ENCODE results near the gene PAK4. TPM values are rescaled to one million over a fixed set of nuclear protein-coding genes. Genes with fewer than 3 reads are reported as not detected.

Gene PAK4
- total RNA-seq, 1 experiment from 2014 or later, result 1.7 TPM

- no peaks in the 10 kb centered on the region for H3K4me1 ChIP-seq (ENCODE audit: low read length)
- no peak overlapping the region for H3K27ac ChIP-seq (ENCODE audit: low read length)
- no peaks in the 10 kb centered on the region for H3K9me2 ChIP-seq (replicated peaks; ENCODE audit: insufficient read depth, low read length)
- no peaks in the 10 kb centered on the region for H3K36me3 ChIP-seq (ENCODE audit: insufficient read depth, low read length)
- H4K20me1 ChIP-seq (ENCODE audit: insufficient read depth, low read depth, low read length), result no peaks in the 10 kb centered on the region
- H3K9ac ChIP-seq (ENCODE audit: low read length), result no peak overlapping the region
- no peaks in the 10 kb centered on the region for H3K9me3 ChIP-seq (ENCODE audit: low read length)
- H2AFZ ChIP-seq (ENCODE audit: low read length), result no peak overlapping the region
- DNase-seq, result no peak
- no peaks in the 10 kb centered on the region for H3K79me2 ChIP-seq (ENCODE audit: low read length)
- H3K4me3 ChIP-seq (ENCODE audit: low read length), result no peak overlapping the region
- no peak overlapping the region for H3K4me2 ChIP-seq (ENCODE audit: low read depth, low read length, poor library complexity, severe bottlenecking)
- no peaks in the 10 kb centered on the region for H3K27me3 ChIP-seq (ENCODE audit: low read length)
These were observed 52.1 kb downstream of the PAK4 start for GRCh38 chr19:39177736-39178135.

DNA sequence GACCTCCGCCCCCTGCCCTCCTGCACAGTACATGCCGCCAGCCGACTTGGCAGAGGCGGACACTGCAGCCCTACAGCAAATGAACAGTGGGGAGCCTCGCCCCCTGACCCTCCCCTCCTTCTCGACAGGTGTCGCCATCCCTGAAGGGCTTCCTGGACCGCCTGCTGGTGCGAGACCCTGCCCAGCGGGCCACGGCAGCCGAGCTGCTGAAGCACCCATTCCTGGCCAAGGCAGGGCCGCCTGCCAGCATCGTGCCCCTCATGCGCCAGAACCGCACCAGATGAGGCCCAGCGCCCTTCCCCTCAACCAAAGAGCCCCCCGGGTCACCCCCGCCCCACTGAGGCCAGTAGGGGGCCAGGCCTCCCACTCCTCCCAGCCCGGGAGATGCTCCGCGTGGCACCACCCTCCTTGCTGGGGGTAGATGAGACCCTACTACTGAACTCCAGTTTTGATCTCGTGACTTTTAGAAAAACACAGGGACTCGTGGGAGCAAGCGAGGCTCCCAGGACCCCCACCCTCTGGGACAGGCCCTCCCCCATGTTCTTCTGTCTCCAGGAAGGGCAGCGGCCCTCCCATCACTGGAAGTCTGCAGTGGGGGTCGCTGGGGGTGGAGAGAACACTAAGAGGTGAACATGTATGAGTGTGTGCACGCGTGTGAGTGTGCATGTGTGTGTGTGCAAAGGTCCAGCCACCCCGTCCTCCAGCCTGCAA is 52.9 kb downstream of the PAK4 start:
- no peaks in the 10 kb centered on the region for H4K20me1 ChIP-seq (ENCODE audit: insufficient read depth, low read depth, low read length)
- no peak overlapping the region for H3K4me2 ChIP-seq (ENCODE audit: low read depth, low read length, poor library complexity, severe bottlenecking)
- no peak overlapping the region for H3K27ac ChIP-seq (ENCODE audit: low read length)
- no peaks in the 10 kb centered on the region for H3K36me3 ChIP-seq (ENCODE audit: insufficient read depth, low read length)
- no peaks in the 10 kb centered on the region for H3K79me2 ChIP-seq (ENCODE audit: low read length)
- no peak for DNase-seq
- H3K9me3 ChIP-seq (ENCODE audit: low read length), result no peaks in the 10 kb centered on the region
- H2AFZ ChIP-seq (ENCODE audit: low read length), result no peak overlapping the region
- no peak overlapping the region for H3K9ac ChIP-seq (ENCODE audit: low read length)
- H3K27me3 ChIP-seq (ENCODE audit: low read length), result no peaks in the 10 kb centered on the region
- no peak overlapping the region for H3K4me3 ChIP-seq (ENCODE audit: low read length)
- no peaks in the 10 kb centered on the region for H3K4me1 ChIP-seq (ENCODE audit: low read length)
- no peaks in the 10 kb centered on the region for H3K9me2 ChIP-seq (replicated peaks; ENCODE audit: insufficient read depth, low read length)

DNA sequence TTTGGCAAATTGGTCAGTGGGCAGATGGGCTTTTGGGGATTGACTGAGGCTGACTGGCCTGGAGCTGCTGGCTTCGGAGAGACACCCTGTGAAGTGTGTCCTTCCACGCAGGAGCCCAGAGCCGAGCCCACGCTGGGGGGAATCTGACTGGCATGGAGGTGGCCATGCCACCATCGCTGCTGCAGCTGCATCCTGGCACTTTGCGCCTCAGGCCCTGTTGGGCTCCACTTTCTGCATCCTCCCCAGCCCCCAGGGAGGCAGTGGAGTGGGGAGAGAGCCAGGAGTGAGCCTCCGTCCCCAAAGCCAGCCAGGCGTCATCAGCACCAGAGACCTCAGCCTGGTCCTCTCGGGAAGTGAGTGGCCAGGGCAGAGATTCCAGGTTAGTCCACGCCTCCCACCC is 54.2 kb downstream of the PAK4 start:
- DNase-seq, result no peak
- H3K27ac ChIP-seq (ENCODE audit: low read length), result no peak overlapping the region
- no peaks in the 10 kb centered on the region for H3K4me1 ChIP-seq (ENCODE audit: low read length)
- H4K20me1 ChIP-seq (ENCODE audit: insufficient read depth, low read depth, low read length), result no peaks in the 10 kb centered on the region
- H3K4me2 ChIP-seq (ENCODE audit: low read depth, low read length, poor library complexity, severe bottlenecking), result no peak overlapping the region
- H3K4me3 ChIP-seq (ENCODE audit: low read length), result no peak overlapping the region
- no peaks in the 10 kb centered on the region for H3K9me2 ChIP-seq (replicated peaks; ENCODE audit: insufficient read depth, low read length)
- H3K9ac ChIP-seq (ENCODE audit: low read length), result no peak overlapping the region
- no peaks in the 10 kb centered on the region for H3K36me3 ChIP-seq (ENCODE audit: insufficient read depth, low read length)
- H3K9me3 ChIP-seq (ENCODE audit: low read length), result no peaks in the 10 kb centered on the region
- H3K79me2 ChIP-seq (ENCODE audit: low read length), result no peaks in the 10 kb centered on the region
- no peaks in the 10 kb centered on the region for H3K27me3 ChIP-seq (ENCODE audit: low read length)
- H2AFZ ChIP-seq (ENCODE audit: low read length), result no peak overlapping the region

- no peaks in the 10 kb centered on the region for H3K9me3 ChIP-seq (ENCODE audit: low read length)
- H3K4me1 ChIP-seq (ENCODE audit: low read length), result no peaks in the 10 kb centered on the region
- no peak overlapping the region for H3K4me3 ChIP-seq (ENCODE audit: low read length)
- H4K20me1 ChIP-seq (ENCODE audit: insufficient read depth, low read depth, low read length), result no peaks in the 10 kb centered on the region
- H3K36me3 ChIP-seq (ENCODE audit: insufficient read depth, low read length), result no peaks in the 10 kb centered on the region
- no peaks in the 10 kb centered on the region for H3K79me2 ChIP-seq (ENCODE audit: low read length)
- H3K27ac ChIP-seq (ENCODE audit: low read length), result no peak overlapping the region
- no peaks in the 10 kb centered on the region for H3K9me2 ChIP-seq (replicated peaks; ENCODE audit: insufficient read depth, low read length)
- DNase-seq, result no peak
- H3K9ac ChIP-seq (ENCODE audit: low read length), result no peak overlapping the region
- no peak overlapping the region for H3K4me2 ChIP-seq (ENCODE audit: low read depth, low read length, poor library complexity, severe bottlenecking)
- H2AFZ ChIP-seq (ENCODE audit: low read length), result no peak overlapping the region
- H3K27me3 ChIP-seq (ENCODE audit: low read length), result no peaks in the 10 kb centered on the region
These were observed 55.2 kb downstream of the PAK4 start for GRCh38 chr19:39180749-39181148.

- H2AFZ ChIP-seq (ENCODE audit: low read length), result no peak overlapping the region
- H3K79me2 ChIP-seq (ENCODE audit: low read length), result no peaks in the 10 kb centered on the region
- H4K20me1 ChIP-seq (ENCODE audit: insufficient read depth, low read depth, low read length), result no peaks in the 10 kb centered on the region
- DNase-seq, result no peak
- no peaks in the 10 kb centered on the region for H3K36me3 ChIP-seq (ENCODE audit: insufficient read depth, low read length)
- H3K27ac ChIP-seq (ENCODE audit: low read length), result no peak overlapping the region
- H3K9ac ChIP-seq (ENCODE audit: low read length), result no peak overlapping the region
- H3K4me1 ChIP-seq (ENCODE audit: low read length), result no peaks in the 10 kb centered on the region
- no peak overlapping the region for H3K4me2 ChIP-seq (ENCODE audit: low read depth, low read length, poor library complexity, severe bottlenecking)
- H3K9me2 ChIP-seq (replicated peaks; ENCODE audit: insufficient read depth, low read length), result no peaks in the 10 kb centered on the region
- H3K9me3 ChIP-seq (ENCODE audit: low read length), result no peaks in the 10 kb centered on the region
- H3K27me3 ChIP-seq (ENCODE audit: low read length), result no peaks in the 10 kb centered on the region
- H3K4me3 ChIP-seq (ENCODE audit: low read length), result no peak overlapping the region
These were observed 56.1 kb downstream of the PAK4 start for GRCh38 chr19:39181500-39182173.

DNA sequence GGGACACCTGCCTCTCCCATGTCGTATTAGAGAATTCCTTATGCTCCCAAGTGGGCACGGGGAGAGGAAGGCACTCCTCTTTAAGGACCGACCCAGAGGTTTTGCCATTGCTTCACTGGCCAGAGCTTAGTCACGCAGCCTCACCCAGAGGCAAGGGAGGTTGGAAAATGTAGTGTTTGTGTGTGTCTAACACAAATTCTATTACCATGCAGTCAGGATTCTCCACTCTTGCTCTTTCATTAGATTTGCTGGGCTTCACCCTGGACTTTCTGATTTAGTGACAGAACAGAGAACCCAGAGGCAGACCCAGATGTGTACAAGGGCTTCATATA is 56.6 kb downstream of the PAK4 start:
- H3K79me2 ChIP-seq (ENCODE audit: low read length), result no peaks in the 10 kb centered on the region
- H3K27ac ChIP-seq (ENCODE audit: low read length), result no peak overlapping the region
- no peaks in the 10 kb centered on the region for H4K20me1 ChIP-seq (ENCODE audit: insufficient read depth, low read depth, low read length)
- H3K4me2 ChIP-seq (ENCODE audit: low read depth, low read length, poor library complexity, severe bottlenecking), result no peak overlapping the region
- no peaks in the 10 kb centered on the region for H3K27me3 ChIP-seq (ENCODE audit: low read length)
- no peaks in the 10 kb centered on the region for H3K9me2 ChIP-seq (replicated peaks; ENCODE audit: insufficient read depth, low read length)
- no peak overlapping the region for H2AFZ ChIP-seq (ENCODE audit: low read length)
- H3K9ac ChIP-seq (ENCODE audit: low read length), result no peak overlapping the region
- H3K4me3 ChIP-seq (ENCODE audit: low read length), result no peak overlapping the region
- H3K36me3 ChIP-seq (ENCODE audit: insufficient read depth, low read length), result no peaks in the 10 kb centered on the region
- no peaks in the 10 kb centered on the region for H3K9me3 ChIP-seq (ENCODE audit: low read length)
- H3K4me1 ChIP-seq (ENCODE audit: low read length), result no peaks in the 10 kb centered on the region
- no peak for DNase-seq

DNA sequence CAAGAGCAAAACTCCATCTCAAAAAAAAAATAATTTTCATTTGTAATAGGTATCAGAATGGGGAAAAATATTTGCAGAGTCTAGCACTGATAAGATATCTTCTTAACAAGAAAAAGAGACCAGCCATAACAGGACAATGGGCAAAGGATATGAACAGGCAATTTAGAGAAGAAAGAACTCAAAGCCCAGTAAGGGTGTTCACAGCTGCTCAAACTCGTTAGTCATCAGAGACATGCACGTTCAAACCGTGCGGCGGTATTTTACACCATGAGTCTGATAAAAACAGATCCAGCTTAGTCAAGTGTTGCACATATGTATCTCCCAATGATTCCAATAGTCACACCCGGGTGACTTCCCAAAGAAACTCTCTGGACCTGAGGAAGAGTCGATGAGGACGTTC is 57.5 kb downstream of the PAK4 start:
- H2AFZ ChIP-seq (ENCODE audit: low read length), result no peak overlapping the region
- no peak overlapping the region for H3K27ac ChIP-seq (ENCODE audit: low read length)
- H3K4me2 ChIP-seq (ENCODE audit: low read depth, low read length, poor library complexity, severe bottlenecking), result no peak overlapping the region
- H3K27me3 ChIP-seq (ENCODE audit: low read length), result no peaks in the 10 kb centered on the region
- no peaks in the 10 kb centered on the region for H3K4me1 ChIP-seq (ENCODE audit: low read length)
- no peaks in the 10 kb centered on the region for H3K79me2 ChIP-seq (ENCODE audit: low read length)
- no peaks in the 10 kb centered on the region for H3K9me3 ChIP-seq (ENCODE audit: low read length)
- no peak for DNase-seq
- no peaks in the 10 kb centered on the region for H3K36me3 ChIP-seq (ENCODE audit: insufficient read depth, low read length)
- H4K20me1 ChIP-seq (ENCODE audit: insufficient read depth, low read depth, low read length), result no peaks in the 10 kb centered on the region
- H3K9me2 ChIP-seq (replicated peaks; ENCODE audit: insufficient read depth, low read length), result no peaks in the 10 kb centered on the region
- no peak overlapping the region for H3K9ac ChIP-seq (ENCODE audit: low read length)
- no peak overlapping the region for H3K4me3 ChIP-seq (ENCODE audit: low read length)

DNA sequence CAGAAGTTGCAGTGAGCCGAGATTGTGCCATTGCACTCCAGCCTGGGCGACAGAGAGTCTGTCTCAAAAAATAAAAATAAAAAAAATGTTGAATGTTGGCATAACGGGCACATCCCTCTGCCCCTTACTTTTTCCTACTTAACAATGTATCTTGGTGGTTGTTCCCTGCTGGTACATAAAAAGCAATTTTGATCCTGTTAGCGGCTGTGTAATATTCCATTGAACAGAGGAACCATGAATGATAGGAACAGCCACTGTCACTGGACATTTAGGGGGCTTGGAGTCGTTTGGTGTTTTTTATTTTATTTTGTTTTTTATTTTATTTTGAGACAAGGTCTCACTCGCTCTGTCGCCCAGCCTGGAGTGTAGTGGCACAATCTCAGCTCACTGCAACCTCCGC is 60.8 kb downstream of the PAK4 start:
- Histone ChIP-seq H3K9me3 (ENCODE audit: low read length) (no peaks in the 10 kb centered on the region), H3K4me1 (ENCODE audit: low read length) (no peaks in the 10 kb centered on the region), H2AFZ (ENCODE audit: low read length) (no peak overlapping the region), H3K9ac (ENCODE audit: low read length) (no peak overlapping the region), H3K4me2 (ENCODE audit: low read depth, low read length, poor library complexity, severe bottlenecking) (no peak overlapping the region), H3K9me2 (replicated peaks; ENCODE audit: insufficient read depth, low read length) (no peaks in the 10 kb centered on the region), H3K79me2 (ENCODE audit: low read length) (no peaks in the 10 kb centered on the region), H3K27me3 (ENCODE audit: low read length) (no peaks in the 10 kb centered on the region), H3K27ac (ENCODE audit: low read length) (no peak overlapping the region), H4K20me1 (ENCODE audit: insufficient read depth, low read depth, low read length) (no peaks in the 10 kb centered on the region), H3K4me3 (ENCODE audit: low read length) (no peak overlapping the region), H3K36me3 (ENCODE audit: insufficient read depth, low read length) (no peaks in the 10 kb centered on the region)
- no peak for DNase-seq
